ENCODE results near the gene SRP14. TPM values are rescaled to one million over a fixed set of nuclear protein-coding genes. Genes with fewer than 3 reads are reported as not detected.

SRP14 gene
- total RNA-seq, 3 donors from 2014 or later = 131 to 154 (median 142) TPM

GRCh38 chr15:40044717-40045571 is 6.0 kb upstream of the SRP14 start:
- peak; percentile 90 for ATAC-seq
- no peaks in the 10 kb centered on the region for H3K36me3 ChIP-seq (ENCODE audit: low read depth)
- H3K4me3 ChIP-seq = no peak overlapping the region
- DNase-seq = peak; percentile 93 to 96 (median 95)
- H3K9me3 ChIP-seq = no peaks in the 10 kb centered on the region
- intact Hi-C loops (cut with DNase I, micrococcal nuclease) = loop anchor here (5.0 to 10.0 kb wide), 3 partner anchors 60 to 227 kb away; partner anchors contain the start of gene BMF (in 1 of the 2)
- peaks cover 38% of the 10 kb centered on the region for H3K4me1 ChIP-seq (ENCODE audit: low read depth)
- peak; percentile 89 for TF ChIP-seq CTCF (IDR thresholded peaks at IDR 0.05)

GRCh38 chr15:40043927-40044716 is 5.1 kb upstream of the SRP14 start:
- ATAC-seq = no peak
- no peak overlapping the region for H3K4me3 ChIP-seq
- TF ChIP-seq CTCF (IDR thresholded peaks at IDR 0.05) = no peak
- no peak for DNase-seq
- H3K9me3 ChIP-seq = no peaks in the 10 kb centered on the region
- H3K36me3 ChIP-seq (ENCODE audit: low read depth) = no peaks in the 10 kb centered on the region
- intact Hi-C loops (cut with DNase I, micrococcal nuclease) = loop anchor here (5.0 to 10.0 kb wide), 2 partner anchors 61 to 228 kb away; partner anchors contain the start of gene BMF (in 1 of the 2)
- peaks cover 40% of the 10 kb centered on the region for H3K4me1 ChIP-seq (ENCODE audit: low read depth)

GRCh38 chr15:40042791-40043320 is 3.9 kb upstream of the SRP14 start:
- peaks cover 41% of the 10 kb centered on the region for H3K4me1 ChIP-seq (ENCODE audit: low read depth)
- no peak for TF ChIP-seq CTCF (IDR thresholded peaks at IDR 0.05)
- ATAC-seq (no peak), DNase-seq (no peak)
- no peaks in the 10 kb centered on the region for H3K9me3 ChIP-seq
- no peak overlapping the region for H3K4me3 ChIP-seq
- H3K36me3 ChIP-seq (ENCODE audit: low read depth) = no peaks in the 10 kb centered on the region
- intact Hi-C loops (cut with DNase I, micrococcal nuclease) = loop anchor here (5.0 to 10.0 kb wide), 2 partner anchors 62 to 229 kb away; partner anchors contain the start of gene BMF (in 1 of the 2)

GRCh38 chr15:40040770-40041169 is 1.8 kb upstream of the SRP14 start:
- peaks cover 9% of the 10 kb centered on the region for H3K36me3 ChIP-seq (ENCODE audit: low read depth)
- no peaks in the 10 kb centered on the region for H3K9me3 ChIP-seq
- no peak for TF ChIP-seq CTCF (IDR thresholded peaks at IDR 0.05)
- no peak for DNase-seq
- no peak for ATAC-seq
- peaks cover 24% of the 10 kb centered on the region for H3K4me1 ChIP-seq (ENCODE audit: low read depth)
- intact Hi-C loops (cut with DNase I, micrococcal nuclease) = loop anchor here (5.0 to 10.0 kb wide), 2 partner anchors 64 to 232 kb away; partner anchors contain the start of gene BMF (in 1 of the 2)
- no peak overlapping the region for H3K4me3 ChIP-seq

- ATAC-seq = no peak
- no peak overlapping the region for H3K4me3 ChIP-seq
- no peaks in the 10 kb centered on the region for H3K9me3 ChIP-seq
- no peak for TF ChIP-seq CTCF (IDR thresholded peaks at IDR 0.05)
- intact Hi-C loops (cut with DNase I, micrococcal nuclease) = loop anchor here (5.0 to 10.0 kb wide), 2 partner anchors 65 to 232 kb away; partner anchors contain the start of gene BMF (in 1 of the 2)
- no peak for DNase-seq
- peaks cover 10% of the 10 kb centered on the region for H3K36me3 ChIP-seq (ENCODE audit: low read depth)
- H3K4me1 ChIP-seq (ENCODE audit: low read depth) = peaks cover 19% of the 10 kb centered on the region
Observed at GRCh38 chr15:40040293-40040635, 1.3 kb upstream of the SRP14 start.
